H1 (cell line): Measurements from ENCODE around the gene SDC4. TPM values are rescaled to one million over a fixed set of nuclear protein-coding genes. Genes with fewer than 3 reads are reported as not detected.

Experiments
- CTCF ChIA-PET: fragments of 300-600 bp; sonication (Branson Sonifier 250); formaldehyde crosslinking; loops from one replicate; lab custom pipeline; 2021; ENCODE audit not compliant: partially characterized antibody; lab: Charles Lee
- POLR2A ChIA-PET: fragments of 300-600 bp; sonication (Branson Sonifier 250); formaldehyde crosslinking; loops from one replicate; lab custom pipeline; 2021; ENCODE audit warnings: inconsistent platforms; ENCODE audit not compliant: partially characterized antibody; lab: Charles Lee
- DNase-seq, 2 experiments: peaks; one replicate each; pipeline versions ENCODE4 v3.0.0 to v3.0.0-alpha.2; 2010 to 2022; ENCODE audit warnings: low spot score in 2 of 2, low read depth in 1 of 2, mixed read lengths in 1 of 2
- FAIRE-seq: peaks from 2 replicates; lab custom pipeline; 2011; peaks lifted over from hg19 to GRCh38; lab: Jason Lieb, UNC
- H2AFZ ChIP-seq: 2 replicates; pipeline ENCODE4 v1.8.1; 2012; ENCODE audit warnings: low read length, inconsistent platforms
- H2AK5ac ChIP-seq: 2 replicates; pipeline ENCODE4 v1.6.1; 2013; ENCODE audit warnings: low read depth, low read length
- H2BK120ac ChIP-seq: replicated peaks from 2 replicates; pipeline ENCODE3; 2013; ENCODE audit warnings: low read depth, low read length, inconsistent platforms
- H2BK12ac ChIP-seq: 2 replicates; pipeline ENCODE4 v1.6.1; 2013; ENCODE audit warnings: low read depth, low read length
- H2BK15ac ChIP-seq: 2 replicates; pipeline ENCODE4 v1.6.1; 2013; ENCODE audit warnings: low read length
- H2BK20ac ChIP-seq: 2 replicates; pipeline ENCODE4 v1.6.1; 2013; ENCODE audit warnings: low read length
- H2BK5ac ChIP-seq: 2 replicates; pipeline ENCODE4 v1.6.1; 2013; ENCODE audit warnings: low read depth, low read length
- H3K14ac ChIP-seq: 2 replicates; pipeline ENCODE4 v1.6.1; 2013; ENCODE audit warnings: inconsistent platforms; ENCODE audit not compliant: insufficient read length
- H3K18ac ChIP-seq: 2 replicates; pipeline ENCODE4 v1.6.1; 2013; ENCODE audit warnings: low read length; ENCODE audit errors: extremely low read depth
- H3K23ac ChIP-seq: 2 replicates; pipeline ENCODE4 v1.6.1; 2013; ENCODE audit warnings: inconsistent platforms; ENCODE audit not compliant: insufficient read length
- H3K23me2 ChIP-seq: 2 replicates; pipeline ENCODE4 v1.6.1; 2013; ENCODE audit warnings: low read depth, low read length
- H3K27ac ChIP-seq: 2 replicates; pipeline ENCODE4 v1.6.1; 2011; ENCODE audit warnings: low read depth, low read length, inconsistent platforms
- H3K27me3 ChIP-seq, 4 experiments: replicated peaks in 1 of 4; 1 replicate in 1 of 4; 2 replicates in 3 of 4; pipeline versions ENCODE4 v1.6.1 to v1.8.1; 2011 to 2013; ENCODE audit warnings: low read length in 3 of 4, mild to moderate bottlenecking in 3 of 4, inconsistent platforms in 2 of 4, mixed read lengths in 2 of 4, moderate library complexity in 1 of 4; ENCODE audit not compliant: control insufficient read depth in 3 of 4, insufficient read depth in 3 of 4; ENCODE audit errors: extremely low read depth in 1 of 4
- H3K36me3 ChIP-seq, 4 experiments: 2 replicates each; pipeline versions ENCODE4 v1.6.1 to v1.8.1; 2011 to 2013; ENCODE audit warnings: mild to moderate bottlenecking in 4 of 4, low read length in 3 of 4, moderate library complexity in 2 of 4, control low read depth in 1 of 4, inconsistent platforms in 1 of 4; ENCODE audit not compliant: insufficient read depth in 4 of 4, control insufficient read depth in 2 of 4
- H3K4ac ChIP-seq: replicated peaks from 2 replicates; pipeline ENCODE3; 2013; ENCODE audit warnings: low read length, low read depth, mixed read lengths, inconsistent platforms; ENCODE audit not compliant: insufficient read length
- H3K4me1 ChIP-seq, 4 experiments: replicated peaks in 1 of 4; 1 replicate in 1 of 4; 2 replicates in 3 of 4; pipeline versions ENCODE4 v1.6.1 to v1.8.1; 2011 to 2013; ENCODE audit warnings: low read length in 3 of 4, inconsistent platforms in 2 of 4, mixed read lengths in 1 of 4; ENCODE audit not compliant: insufficient read depth in 4 of 4, control insufficient read depth in 3 of 4
- H3K4me2 ChIP-seq, 2 experiments: 2 replicates each; pipeline versions ENCODE4 v1.6.1 to v1.8.1; 2011 to 2013; ENCODE audit warnings: low read depth in 2 of 2, low read length in 2 of 2, control low read depth in 1 of 2, inconsistent platforms in 1 of 2, mild to moderate bottlenecking in 1 of 2; ENCODE audit not compliant: insufficient read depth in 1 of 2
- H3K4me3 ChIP-seq, 4 experiments: fragments of 200-600, 300-600 bp in 1 of 4; sonication (generic), shearing (Covaris generic), sonication (Bioruptor Twin) in 1 of 4; 2 replicates each; pipeline versions ENCODE4 v1.5.1 to v1.8.1; 2011 to 2016; ENCODE audit warnings: low read length in 4 of 4, low read depth in 3 of 4, control low read depth in 2 of 4, inconsistent platforms in 2 of 4, mild to moderate bottlenecking in 2 of 4, mixed read lengths in 1 of 4, moderate library complexity in 1 of 4; ENCODE audit not compliant: insufficient read depth in 2 of 4; ENCODE audit errors: extremely low read depth in 1 of 4
- H3K56ac ChIP-seq: replicated peaks from 2 replicates; pipeline ENCODE3; 2013; ENCODE audit warnings: low read depth, mild to moderate bottlenecking, mixed read lengths, low read length, inconsistent platforms; ENCODE audit not compliant: insufficient read length
- H3K79me1 ChIP-seq: 2 replicates; pipeline ENCODE4 v1.6.1; 2013; ENCODE audit warnings: low read depth, low read length, control low read depth
- H3K79me2 ChIP-seq, 2 experiments: 2 replicates each; pipeline versions ENCODE4 v1.6.1 to v1.8.1; 2012 to 2013; ENCODE audit warnings: low read length in 2 of 2, mild to moderate bottlenecking in 2 of 2, inconsistent platforms in 1 of 2; ENCODE audit not compliant: insufficient read depth in 2 of 2, control insufficient read depth in 1 of 2
- H3K9ac ChIP-seq, 4 experiments: replicated peaks in 1 of 4; 1 replicate in 1 of 4; 2 replicates in 3 of 4; pipeline versions ENCODE4 v1.6.1 to v1.8.1; 2011 to 2013; ENCODE audit warnings: low read depth in 3 of 4, low read length in 3 of 4, control low read depth in 2 of 4, mild to moderate bottlenecking in 2 of 4, moderate library complexity in 2 of 4, inconsistent platforms in 1 of 4; ENCODE audit errors: extremely low read depth in 1 of 4
- H3K9me3 ChIP-seq, 2 experiments: 2 replicates each; pipeline versions ENCODE4 v1.6.1 to v1.8.1; 2012 to 2013; ENCODE audit warnings: mild to moderate bottlenecking in 2 of 2, moderate library complexity in 2 of 2, control low read depth in 1 of 2, inconsistent platforms in 1 of 2, low read depth in 1 of 2, low read length in 1 of 2, mixed read lengths in 1 of 2; ENCODE audit not compliant: insufficient read depth in 2 of 2
- H4K20me1 ChIP-seq, 2 experiments: replicated peaks in 1 of 2; 2 replicates each; pipeline versions ENCODE3 to v1.8.1; 2011 to 2013; ENCODE audit warnings: inconsistent platforms in 2 of 2, low read length in 2 of 2, mild to moderate bottlenecking in 1 of 2; ENCODE audit not compliant: insufficient read depth in 2 of 2, control insufficient read depth in 1 of 2
- H4K5ac ChIP-seq: 2 replicates; pipeline ENCODE4 v1.6.1; 2013; ENCODE audit warnings: low read length, low read depth, mixed read lengths, inconsistent platforms; ENCODE audit not compliant: insufficient read length
- H4K8ac ChIP-seq: 2 replicates; pipeline ENCODE4 v1.8.0; 2013; ENCODE audit warnings: mild to moderate bottlenecking, moderate library complexity, low read length, inconsistent platforms; ENCODE audit not compliant: insufficient read depth; ENCODE audit errors: extremely low read depth
- H4K91ac ChIP-seq: replicated peaks from 2 replicates; pipeline ENCODE3; 2013; ENCODE audit warnings: low read length, mixed read lengths, inconsistent platforms; ENCODE audit not compliant: insufficient read length
- ATF2 ChIP-seq: IDR thresholded peaks from 2 replicates; pipeline ENCODE4 v1.6.1; 2012; ENCODE audit warnings: low read length, inconsistent platforms
- BCL11A ChIP-seq, 2 experiments: IDR thresholded peaks; one replicate each; pipeline ENCODE4 v1.6.1; 2011; ENCODE audit warnings: low read depth in 2 of 2, low read length in 2 of 2, mild to moderate bottlenecking in 2 of 2
- BRCA1 ChIP-seq: IDR thresholded peaks from 2 replicates; pipeline ENCODE4 v1.6.1; 2012; ENCODE audit warnings: low read depth, low read length, improper control_type of control experiment
- EZH2 ChIP-seq: fragments of 200-600 bp; sonication (generic); IDR thresholded peaks from 2 replicates; pipeline ENCODE4 v1.7.1; 2012; ENCODE audit warnings: low read depth, mild to moderate bottlenecking, moderate library complexity, low read length, inconsistent platforms; ENCODE audit not compliant: severe bottlenecking
- JUN ChIP-seq: IDR thresholded peaks from 2 replicates; pipeline ENCODE4 v1.6.1; 2011; ENCODE audit warnings: low read depth, mild to moderate bottlenecking, improper control_type of control experiment, low read length
- NRF1 ChIP-seq: IDR thresholded peaks from 2 replicates; pipeline ENCODE4 v1.6.1; 2011; ENCODE audit warnings: mild to moderate bottlenecking, low read depth, low read length, improper control_type of control experiment
- POLR2AphosphoS5 ChIP-seq: IDR thresholded peaks from 2 replicates; pipeline ENCODE4 v1.6.1; 2011; ENCODE audit warnings: low read depth, low read length
- RNF2 ChIP-seq: fragments of 200-900, 300-1000 bp; sonication (generic); IDR thresholded peaks from 2 replicates; pipeline ENCODE4 v1.7.1; 2016; ENCODE audit warnings: borderline replicate concordance, low read depth, mild to moderate bottlenecking, antibody characterized with exemption, low read length; ENCODE audit not compliant: poor library complexity, severe bottlenecking; ENCODE audit errors: missing control alignments
- RXRA ChIP-seq: IDR thresholded peaks from 2 replicates; pipeline ENCODE4 v1.6.1; 2011; ENCODE audit warnings: low read depth, mild to moderate bottlenecking, low read length, moderate library complexity; ENCODE audit not compliant: insufficient read depth
- SP2 ChIP-seq: IDR thresholded peaks from 2 replicates; pipeline ENCODE4 v1.6.1; 2012; ENCODE audit warnings: mild to moderate bottlenecking, low read length, inconsistent platforms
- TAF7 ChIP-seq: optimal IDR thresholded peaks from 2 replicates; pipeline ENCODE3; 2011; ENCODE audit warnings: low read depth, mild to moderate bottlenecking, inconsistent platforms, low read length, moderate library complexity, borderline replicate concordance
- WGBS, 2 experiments: shearing (Covaris generic) in 1 of 2; methylation state at CpG; one replicate each; pipeline versions ENCODE4 v1.1.6 to v1.1.7; 2013 to 2015; ENCODE audit warnings: low lambda C conversion rate in 2 of 2, mixed read lengths in 2 of 2, inconsistent platforms in 1 of 2, low coverage in 1 of 2, missing lambda C conversion rate in 1 of 2; ENCODE audit not compliant: insufficient replicate concordance in 2 of 2, insufficient coverage in 1 of 2, insufficient read length in 1 of 2; ENCODE audit errors: extremely low coverage in 1 of 2, missing lambda C conversion rate in 1 of 2; 5-methylcytosine and 5-hydroxymethylcytosine counted together
- polyA plus RNA-seq, 7 experiments: library from polyadenylated mRNA; depleted of rRNA in 3 of 7; stranded (reverse) in 5 of 7; unstranded in 2 of 7; fragments of >200 nt in 5 of 7; fragments of 200-250 nt in 2 of 7; gene quantifications; 1 replicate in 5 of 7; 2 replicates in 1 of 7; 4 replicates in 1 of 7; pipeline versions ENCODE4 v1.2.1 to v1.2.3, GENCODE V29; 2011 to 2013; ENCODE audit warnings: missing spikeins in 2 of 7, mixed read lengths in 2 of 7
- total RNA-seq: library from RNA; stranded (reverse); fragmentation: NEBNext Ultra II Directional; extraction: Animal tissue kit (Norgen Biotek cat#: 25700); gene quantifications from 2 replicates; pipeline ENCODE4 v1.2.1, GENCODE V29; 2021

SDC4 gene
- total and polyA plus RNA-seq, 2 of the 8 experiments (the other 6 are each of a cell fraction or from before 2014, with no cell fraction given), result 34.6 to 60.2 TPM

- 88% methylated on average over 7 of the region's 9 CpGs; no CpG with 5 or more reads in 1 of the 2 experiments for WGBS, 2 experiments
- H3K4me2 ChIP-seq, result no peak overlapping the region
- H2AK5ac ChIP-seq, result no peak overlapping the region
- H3K23ac ChIP-seq, result no peak overlapping the region
- no peak overlapping the region for H2BK20ac ChIP-seq
- no peak overlapping the region for H3K14ac ChIP-seq
- no peak overlapping the region for H3K4ac ChIP-seq
- no peak overlapping the region for H3K18ac ChIP-seq
- no peak overlapping the region for H4K5ac ChIP-seq
- peak overlapping the region; percentile 75; the same call in 1 of the 2 replicates for H2BK15ac ChIP-seq
- H3K79me2 ChIP-seq, result no peaks in the 10 kb centered on the region
- H3K9me3 ChIP-seq, result peaks cover 8 to 12% of the 10 kb centered on the region in 2 experiments
- no peaks in the 10 kb centered on the region for H3K79me1 ChIP-seq
- no peaks in the 10 kb centered on the region for H4K20me1 ChIP-seq
- H3K4me1 ChIP-seq, result peaks cover 0 to 3% (median 0%) of the 10 kb centered on the region in 4 experiments; a peak in 3 of 7 replicates
- no peak overlapping the region for H2BK120ac ChIP-seq
- H3K4me3 ChIP-seq, result no peak overlapping the region
- ChIA-PET POLR2A (interaction anchor here (3.1 kb wide), 1 partner anchor 12 kb away, joined by 18 read pairs; no protein-coding TSS in a partner anchor), CTCF (interaction anchor here (0.8 to 6.2 kb wide), 35 partner anchors 9 to 338 kb away, joined by 3 to 104 read pairs (median 6); partner anchors contain the start of genes MATN4, RBPJL, SEMG1 and SLPI)
- H3K23me2 ChIP-seq, result peaks cover 7% of the 10 kb centered on the region; the same call in 1 of the 2 replicates
- H3K27me3 ChIP-seq, result peaks cover 0 to 20% (median 11%) of the 10 kb centered on the region in 4 experiments; a peak in 6 of 7 replicates
- H3K27ac ChIP-seq, result no peak overlapping the region
- DNase-seq (no peak), FAIRE-seq (no peak)
- H2AFZ ChIP-seq, result no peak overlapping the region
- no peak overlapping the region for H4K91ac ChIP-seq
- no peak overlapping the region for H4K8ac ChIP-seq
- H3K9ac ChIP-seq, result no peak overlapping the region
- H2BK5ac ChIP-seq, result no peak overlapping the region
- 0 out of 8 replicates have a peak, but pooled peaks cover 0 to 3% (median 0%) of the 10 kb centered on the region in 4 experiments for H3K36me3 ChIP-seq
- 0 out of 2 replicates have a peak overlapping the region, but pooled peaks have one; percentile 4 for H2BK12ac ChIP-seq
- no peak overlapping the region for H3K56ac ChIP-seq
- TF ChIP-seq EZH2, result no peak
- no peak for TF ChIP-seq RXRA
- no peak for TF ChIP-seq RNF2
- no peak for TF ChIP-seq ATF2
- TF ChIP-seq NRF1, result no peak
- no peak for TF ChIP-seq BCL11A (IDR thresholded peaks at IDR 0.05; ENCODE audit: low read depth in 2 of 2, low read length in 2 of 2)
- TF ChIP-seq SP2, result no peak
- no peak for TF ChIP-seq JUN
- no peak for TF ChIP-seq BRCA1
- no peak for TF ChIP-seq TAF7
- no peak for TF ChIP-seq POLR2AphosphoS5
These were observed 56.7 kb downstream of the SDC4 start for GRCh38 chr20:45291526-45291925.
